HG02840 (cell line): ENCODE results near the gene UIMC1.

Experiments
- ATAC-seq: cut with Tn5 transposase; IDR thresholded peaks from one replicate; pipeline ENCODE4 v1.9.1; 2021; ENCODE audit warnings: mild to moderate bottlenecking, moderate library complexity, moderate number of reproducible peaks; ENCODE audit not compliant: unreplicated experiment, low FRiP score

Gene UIMC1

DNA sequence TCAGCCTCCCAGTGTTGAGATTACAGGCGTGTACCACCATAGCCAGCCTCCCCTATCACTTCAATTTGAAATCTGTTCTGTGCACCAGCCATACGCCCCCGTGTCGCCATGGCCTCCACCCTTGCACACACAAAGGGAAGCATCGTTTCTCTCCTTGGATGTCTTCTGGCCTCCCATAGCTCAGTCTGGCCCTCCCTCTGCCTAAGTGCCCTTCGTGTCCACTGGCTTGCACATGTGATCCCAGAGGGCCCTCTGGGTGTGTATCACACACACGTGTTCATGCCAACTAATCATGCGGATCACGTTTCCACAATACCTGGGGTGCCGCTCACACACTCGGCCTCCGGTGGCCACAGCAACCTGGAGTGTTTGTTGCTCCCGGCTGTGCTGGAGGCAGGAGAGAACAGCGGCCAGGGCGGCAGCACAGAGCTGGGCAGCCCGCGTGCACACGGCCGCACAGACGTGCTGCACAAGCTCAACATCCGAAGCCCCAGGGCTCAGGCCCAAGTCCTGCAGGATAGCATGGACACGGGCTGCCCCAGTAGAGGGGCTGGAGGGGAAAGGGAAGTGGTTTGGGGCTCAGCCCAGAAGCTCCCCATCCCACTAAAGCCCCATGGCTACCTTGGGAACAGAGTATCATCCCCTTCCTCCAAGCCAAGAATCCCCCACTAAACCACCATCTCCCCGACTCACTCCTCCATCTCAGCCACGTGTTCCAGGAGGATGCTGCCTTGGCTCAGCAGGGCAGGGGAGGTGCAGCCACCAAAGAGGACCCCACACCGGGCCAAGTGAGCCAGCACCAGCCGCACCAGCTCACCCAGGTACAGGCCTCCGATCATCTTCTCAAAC is 118.3 kb downstream of the UIMC1 start:
- ATAC-seq, result no peak

- ATAC-seq, result no peak
Observed at GRCh38 chr5:176887252-176887849, 119.2 kb downstream of the UIMC1 start.

DNA sequence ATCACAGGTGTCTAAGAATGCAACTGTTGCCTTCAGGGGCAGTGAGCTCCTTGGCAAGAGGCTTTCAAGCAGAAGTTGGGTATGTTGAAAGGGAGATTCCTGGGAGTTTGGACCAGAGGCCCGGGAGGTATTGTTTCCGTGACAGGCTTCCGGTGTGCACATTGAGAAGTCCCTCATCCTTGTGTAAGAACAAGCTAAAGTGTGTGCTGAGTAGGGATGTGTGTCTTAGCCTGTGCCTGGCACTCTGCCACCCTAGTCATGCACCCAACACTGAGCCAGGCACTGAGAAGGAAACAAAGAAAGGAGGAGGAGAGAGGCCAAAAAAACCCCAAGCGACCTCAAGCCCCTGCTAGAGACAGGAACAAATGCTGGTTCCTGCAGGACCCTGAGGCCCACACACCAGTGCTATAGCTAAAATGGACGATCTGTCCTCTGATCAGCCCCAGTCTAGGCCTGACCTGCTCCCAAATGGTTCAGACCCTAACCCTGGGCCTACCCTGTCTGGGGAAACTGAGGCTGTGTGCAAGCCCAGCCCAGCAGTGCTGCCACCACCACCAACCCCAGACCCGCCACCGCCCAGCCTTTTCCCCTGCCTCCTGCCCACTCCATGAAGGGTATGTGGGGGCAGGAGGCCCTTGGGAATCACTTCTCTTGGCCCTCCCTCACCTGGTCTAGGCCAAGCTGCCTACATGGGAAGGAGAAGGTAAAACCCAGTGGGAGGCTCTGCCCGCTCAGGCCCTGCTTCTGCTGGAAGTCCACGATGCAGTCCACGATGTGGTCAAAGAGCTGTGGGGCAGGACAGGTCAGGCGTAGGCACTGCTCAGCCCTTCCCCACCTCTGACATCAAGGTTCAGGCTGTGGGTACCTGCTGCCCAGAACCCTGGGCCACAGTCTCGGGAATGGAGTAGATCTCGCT is 120.0 kb downstream of the UIMC1 start:
- no peak for ATAC-seq

DNA sequence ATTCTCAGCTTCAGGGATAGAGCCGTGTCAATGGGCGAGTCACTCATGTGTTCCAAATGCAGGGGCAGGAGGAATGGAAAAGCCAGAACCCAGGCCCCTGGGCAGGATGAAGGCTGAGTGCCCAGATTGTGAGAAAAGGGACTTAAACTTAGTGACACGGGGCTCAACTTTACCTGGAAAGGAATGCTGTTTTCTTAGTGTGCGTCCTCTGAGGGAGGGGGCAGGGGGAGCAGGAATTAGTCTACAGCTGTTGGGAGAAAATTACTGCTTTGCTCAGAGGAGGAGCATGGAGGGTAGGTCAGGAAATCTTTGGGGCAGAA is 122.0 kb downstream of the UIMC1 start:
- no peak for ATAC-seq

- ATAC-seq, result no peak
Observed at GRCh38 chr5:176883700-176884570, 122.6 kb downstream of the UIMC1 start.

- ATAC-seq, result no peak
Observed at GRCh38 chr5:176882567-176882903, 124.0 kb downstream of the UIMC1 start.

DNA sequence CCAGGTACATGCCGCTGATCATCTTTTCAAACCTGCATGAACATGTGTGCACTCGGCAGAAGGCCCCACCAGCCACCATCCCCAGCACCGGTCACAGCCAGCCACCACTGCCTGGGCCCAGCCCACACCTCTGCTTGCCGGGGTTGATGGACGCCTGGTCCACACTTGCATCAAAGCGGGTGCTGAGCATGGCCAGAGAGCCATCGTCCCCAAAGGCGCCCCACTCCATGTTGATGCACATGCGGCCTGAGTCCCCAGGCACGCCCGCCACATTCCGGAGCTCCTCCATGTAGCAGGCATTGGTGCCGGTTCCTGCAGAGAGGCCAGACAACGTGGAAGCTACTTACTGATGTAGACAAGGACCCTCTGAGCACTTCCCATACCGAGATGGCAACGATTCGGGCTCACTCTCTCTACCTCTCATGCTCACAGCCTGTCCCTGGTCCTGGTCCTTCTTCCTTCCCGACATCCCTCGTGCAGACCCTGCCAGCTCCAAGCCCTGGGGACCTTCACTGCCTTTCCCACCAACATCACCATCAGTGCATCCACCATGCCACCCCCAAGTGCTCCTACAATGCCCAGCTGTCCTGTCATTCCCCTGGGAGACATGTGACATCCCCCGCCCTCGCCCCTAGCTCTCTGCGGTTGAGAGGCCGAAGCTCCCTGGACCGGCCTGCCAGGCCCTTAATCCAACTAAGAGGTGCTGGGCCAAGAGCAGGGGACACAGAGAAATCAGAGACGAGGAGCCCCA is 124.6 kb downstream of the UIMC1 start:
- ATAC-seq, result no peak

GRCh38 chr5:176881021-176881749 is 125.4 kb downstream of the UIMC1 start:
- no peak for ATAC-seq

GRCh38 chr5:176880366-176881020 is 126.1 kb downstream of the UIMC1 start:
- no peak for ATAC-seq

DNA sequence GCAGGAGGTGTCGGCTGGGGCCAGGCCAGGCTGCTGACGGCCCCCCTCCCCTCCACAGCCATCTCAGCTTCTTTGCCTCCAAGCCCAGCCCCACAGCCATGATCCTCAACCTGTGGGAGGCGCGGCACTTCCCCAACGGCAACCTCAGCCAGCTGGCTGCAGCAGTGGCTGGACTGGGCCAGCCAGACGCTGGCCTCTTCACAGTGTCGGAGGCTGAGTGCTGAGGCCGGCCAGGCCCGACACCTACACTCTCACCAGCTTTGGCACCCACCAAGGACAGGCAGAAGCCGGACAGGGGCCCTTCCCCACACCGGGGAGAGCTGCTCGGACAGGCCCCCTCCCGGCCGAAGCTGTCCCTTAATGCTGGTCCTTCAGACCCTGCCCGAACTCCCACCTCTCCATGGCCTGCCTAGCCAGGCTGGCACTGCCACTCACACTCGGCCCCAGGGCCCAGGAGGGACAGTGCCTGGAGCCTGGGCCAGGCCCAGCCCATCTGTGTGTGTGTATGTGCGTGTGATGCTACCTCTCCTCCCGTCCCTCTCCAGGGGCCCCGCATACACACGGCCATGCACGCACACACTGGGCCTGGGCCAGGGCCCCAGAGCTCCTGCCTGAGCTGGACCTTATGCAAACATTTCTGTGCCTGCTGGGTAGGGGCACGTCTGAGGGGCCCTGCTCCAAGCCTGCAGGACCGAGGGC is 126.8 kb downstream of the UIMC1 start:
- ATAC-seq, result no peak

- ATAC-seq, result no peak
Observed at GRCh38 chr5:176878906-176879662, 127.5 kb downstream of the UIMC1 start.

DNA sequence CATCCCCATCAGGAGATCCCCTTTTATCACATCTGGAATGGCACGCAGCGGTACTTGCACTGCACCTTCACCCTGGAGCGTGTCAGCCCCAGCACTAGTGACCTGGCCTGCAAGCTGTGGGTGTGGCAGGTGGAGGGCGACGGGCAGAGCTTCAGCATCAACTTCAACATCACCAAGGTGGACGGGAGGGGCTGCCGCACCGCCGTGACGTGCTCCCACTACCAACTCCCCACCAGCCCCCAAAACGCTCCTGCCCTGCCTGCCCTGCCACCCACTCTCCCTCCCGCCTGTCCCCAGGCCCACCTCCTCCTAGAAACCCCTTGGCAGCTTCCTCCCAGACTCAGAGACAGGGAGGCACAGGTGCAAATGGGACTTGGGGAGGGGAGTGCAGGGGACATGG is 128.1 kb downstream of the UIMC1 start:
- no peak for ATAC-seq

DNA sequence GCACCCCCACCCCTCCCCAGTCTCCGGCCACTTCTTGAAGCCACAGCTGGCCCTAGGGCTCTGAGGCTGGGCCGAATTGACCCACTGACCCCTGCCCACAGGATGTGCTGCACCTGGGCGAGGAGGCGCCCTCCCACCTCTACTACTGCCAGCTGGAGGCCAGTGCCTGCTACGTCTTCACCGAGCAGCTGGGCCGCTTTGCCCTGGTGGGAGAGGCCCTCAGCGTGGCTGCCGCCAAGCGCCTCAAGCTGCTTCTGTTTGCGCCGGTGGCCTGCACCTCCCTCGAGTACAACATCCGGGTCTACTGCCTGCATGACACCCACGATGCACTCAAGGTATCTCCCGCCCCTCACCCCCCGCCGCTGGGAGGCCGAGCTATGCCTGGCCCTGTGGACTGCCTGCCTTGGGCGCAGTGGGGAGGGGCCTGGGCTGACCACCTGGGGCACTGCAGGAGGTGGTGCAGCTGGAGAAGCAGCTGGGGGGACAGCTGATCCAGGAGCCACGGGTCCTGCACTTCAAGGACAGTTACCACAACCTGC is 128.7 kb downstream of the UIMC1 start:
- ATAC-seq, result no peak

DNA sequence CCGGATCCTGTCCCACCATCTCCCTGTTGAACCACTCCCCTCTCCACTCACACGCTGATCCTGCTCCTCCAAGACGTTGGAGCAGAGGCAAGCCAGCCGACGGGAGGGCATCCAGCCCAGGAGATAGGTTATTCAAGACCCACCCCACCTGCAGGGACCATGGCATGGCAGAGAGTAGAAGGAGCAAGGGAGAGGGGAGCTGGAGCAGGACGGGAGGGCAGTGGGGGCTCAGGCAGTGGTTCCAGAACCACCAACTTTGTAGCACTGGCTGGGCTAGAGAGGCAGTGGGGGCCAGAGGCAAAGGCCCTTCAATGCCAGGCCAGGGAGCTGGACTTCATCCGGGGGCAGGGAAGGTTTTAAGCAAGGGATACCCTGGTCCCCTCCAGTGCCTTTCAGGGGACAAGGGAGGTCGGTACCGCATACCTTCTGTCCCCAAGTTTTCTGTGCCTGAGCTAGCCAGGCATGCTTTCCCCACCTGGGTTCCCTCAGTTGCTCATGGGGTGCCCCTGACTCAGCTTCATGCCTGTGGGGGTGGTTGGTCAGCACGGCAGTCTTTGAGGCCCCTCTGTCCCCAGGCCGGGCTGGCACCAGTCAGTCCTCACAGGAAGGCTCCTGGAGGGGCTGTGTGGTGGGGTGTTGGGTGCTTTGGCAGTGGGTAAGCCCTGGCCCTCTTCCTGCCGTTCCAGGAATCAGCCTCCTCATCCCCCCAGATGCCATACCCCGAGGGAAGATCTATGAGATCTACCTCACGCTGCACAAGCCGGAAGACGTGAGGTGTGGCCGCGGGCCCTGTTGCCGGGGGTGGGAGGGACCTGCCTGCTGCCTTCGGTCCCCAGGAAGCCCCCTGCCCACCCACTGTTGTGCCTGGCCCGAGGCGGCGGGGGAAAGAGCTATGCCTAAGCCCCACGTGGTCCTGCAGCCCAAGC is 129.8 kb downstream of the UIMC1 start:
- ATAC-seq, result no peak

DNA sequence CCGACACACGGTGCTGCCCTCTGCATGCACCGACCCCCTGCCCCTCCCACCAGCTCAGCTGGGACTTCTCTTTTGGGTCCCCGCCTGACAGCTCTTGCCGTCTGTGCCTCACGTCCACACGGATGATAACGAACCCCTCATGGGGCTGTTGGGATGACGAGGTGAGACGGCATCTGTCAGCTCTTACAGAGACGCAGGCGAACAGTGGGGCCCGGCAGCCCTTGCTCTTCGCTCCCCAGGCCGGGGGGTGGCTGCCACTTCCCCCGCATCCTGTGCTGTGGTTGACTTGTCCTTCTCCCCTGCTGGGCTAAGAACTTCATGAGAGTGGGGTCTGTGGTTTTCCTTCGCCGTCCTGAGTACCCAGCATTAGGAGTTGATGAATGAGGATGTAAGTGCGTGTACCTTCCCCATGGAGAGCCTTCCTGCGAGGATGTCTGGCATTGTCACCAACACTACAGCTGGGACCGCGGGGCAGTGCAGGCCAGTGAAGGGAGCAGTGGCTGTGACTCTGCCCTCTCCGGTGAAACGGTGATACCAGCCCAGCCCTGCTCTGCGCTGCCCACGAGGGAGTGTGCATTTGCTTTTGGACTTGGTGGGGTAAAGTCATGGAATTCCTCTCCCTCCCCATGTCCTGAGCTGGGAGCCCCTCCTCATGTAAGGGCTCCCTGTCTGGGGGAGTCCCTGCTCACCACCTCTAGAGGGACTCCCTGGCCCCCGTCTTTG is 130.6 kb downstream of the UIMC1 start:
- ATAC-seq, result no peak
